ENCODE measurements around the gene BEND6.
"Not testable (repeated sequence)": the region's sequence is repeated elsewhere in the genome, so short reads cannot be mapped to it uniquely, and the experiment has no call there.

The BEND6 gene

GRCh38 chr6:57046332-57047256 lies 91.7 kb downstream of the BEND6 start, which contains the start of gene KIAA1586:
Gene KIAA1586 (plus strand): TSS chr6:57046693. CDS start chr6:57046756, 63 bp downstream.
- H3K4ac ChIP-seq (ENCODE audit: low read depth in 1 of 2, low read length in 2 of 2); H2AK5ac ChIP-seq (ENCODE audit: low read length, severe bottlenecking); H2BK15ac ChIP-seq (ENCODE audit: low read depth, poor library complexity, severe bottlenecking); H3K23ac ChIP-seq (ENCODE audit: low read length in 2 of 2); H4K91ac ChIP-seq (ENCODE audit: low read length); H3K4me1 ChIP-seq (ENCODE audit: control insufficient read depth, insufficient read depth, low read depth, low read length); H2BK5ac ChIP-seq (ENCODE audit: low read depth, low read length, poor library complexity, severe bottlenecking); H3K27me3 ChIP-seq (ENCODE audit: control insufficient read depth in 1 of 2, insufficient read depth in 1 of 2, low read length in 2 of 2); H3K9me3 ChIP-seq (ENCODE audit: control insufficient read depth, low read length); H2AFZ ChIP-seq (ENCODE audit: low read depth, low read length); H3K14ac ChIP-seq (ENCODE audit: low read length in 2 of 2); H2BK120ac ChIP-seq (ENCODE audit: low read depth, low read length); H4K8ac ChIP-seq (ENCODE audit: low read length); H3K18ac ChIP-seq (ENCODE audit: low read depth in 1 of 2, low read length in 2 of 2); H3K79me1 ChIP-seq (replicated peaks; ENCODE audit: low read length, poor library complexity, severe bottlenecking); H2BK12ac ChIP-seq (ENCODE audit: low read length in 2 of 2): not testable (repeated sequence)
- Histone ChIP-seq H3K4me2 (ENCODE audit: low read length, poor library complexity, severe bottlenecking) (peak within 1 kb of the TSS; percentile 79), H3K27ac (ENCODE audit: low read length, poor library complexity, severe bottlenecking) (peak within 1 kb of the TSS; percentile 35), H3K36me3 (ENCODE audit: control insufficient read depth in 1 of 2, insufficient read depth in 2 of 2, low read depth in 1 of 2, low read length in 2 of 2) (peaks cover 0 to 37% of the 10 kb centered on the region in 2 experiments), H3K9ac (ENCODE audit: low read length) (peak within 1 kb of the TSS; percentile 88), H3K4me3 (ENCODE audit: insufficient read depth in 1 of 2, low read depth in 1 of 2, low read length in 2 of 2) (peak within 1 kb of the TSS; percentile 67 to 78)
- peak; percentile 93 for DNase-seq
- 0% methylated on average over 32 of the region's 78 CpGs for WGBS

GRCh38 chr6:57047257-57047585 lies 92.3 kb downstream of the BEND6 start:
- H3K4ac ChIP-seq (ENCODE audit: low read depth in 1 of 2, low read length in 2 of 2); H2BK120ac ChIP-seq (ENCODE audit: low read depth, low read length); H4K8ac ChIP-seq (ENCODE audit: low read length); DNase-seq; H3K23ac ChIP-seq (ENCODE audit: low read length in 2 of 2); H3K79me1 ChIP-seq (replicated peaks; ENCODE audit: low read length, poor library complexity, severe bottlenecking); H2BK5ac ChIP-seq (ENCODE audit: low read depth, low read length, poor library complexity, severe bottlenecking); H3K9me3 ChIP-seq (ENCODE audit: control insufficient read depth, low read length); H3K9ac ChIP-seq (ENCODE audit: low read length); H4K91ac ChIP-seq (ENCODE audit: low read length); H3K14ac ChIP-seq (ENCODE audit: low read length in 2 of 2); H3K4me1 ChIP-seq (ENCODE audit: control insufficient read depth, insufficient read depth, low read depth, low read length); H2AFZ ChIP-seq (ENCODE audit: low read depth, low read length); H2AK5ac ChIP-seq (ENCODE audit: low read length, severe bottlenecking); H2BK15ac ChIP-seq (ENCODE audit: low read depth, poor library complexity, severe bottlenecking); H3K18ac ChIP-seq (ENCODE audit: low read depth in 1 of 2, low read length in 2 of 2); H3K27me3 ChIP-seq (ENCODE audit: control insufficient read depth in 1 of 2, insufficient read depth in 1 of 2, low read length in 2 of 2); H3K4me3 ChIP-seq (ENCODE audit: insufficient read depth in 1 of 2, low read depth in 1 of 2, low read length in 2 of 2); H2BK12ac ChIP-seq (ENCODE audit: low read length in 2 of 2); H3K4me2 ChIP-seq (ENCODE audit: low read length, poor library complexity, severe bottlenecking); H3K27ac ChIP-seq (ENCODE audit: low read length, poor library complexity, severe bottlenecking): not testable (repeated sequence)
- H3K36me3 ChIP-seq (ENCODE audit: control insufficient read depth in 1 of 2, insufficient read depth in 2 of 2, low read depth in 1 of 2, low read length in 2 of 2) = peaks cover 0 to 43% of the 10 kb centered on the region in 2 experiments
- no CpG with 5 or more reads among the region's 5 CpGs for WGBS

- peak overlapping the region; percentile 64 for H3K9ac ChIP-seq (ENCODE audit: low read length)
- WGBS = 68% methylated on average over 6 of the region's 6 CpGs
- not testable (repeated sequence) for H4K8ac ChIP-seq (ENCODE audit: low read length)
These were observed 93.0 kb downstream of the BEND6 start for GRCh38 chr6:57047859-57048258.

GRCh38 chr6:57048577-57048976 lies 93.7 kb downstream of the BEND6 start:
- no peak overlapping the region for H2BK120ac ChIP-seq (ENCODE audit: low read depth, low read length)
- 65% methylated on average over 5 of the region's 5 CpGs for WGBS
- H2BK12ac ChIP-seq (ENCODE audit: low read length in 2 of 2) = no peak overlapping the region
- no peak overlapping the region for H3K27ac ChIP-seq (ENCODE audit: low read length, poor library complexity, severe bottlenecking)
- H3K4me2 ChIP-seq (ENCODE audit: low read length, poor library complexity, severe bottlenecking) = no peak overlapping the region
- no peak overlapping the region for H3K23ac ChIP-seq (ENCODE audit: low read length in 2 of 2)
- peak; percentile 12 for DNase-seq
- peak overlapping the region in 1 of 2 experiments; percentile 74 for H3K4me3 ChIP-seq (ENCODE audit: insufficient read depth in 1 of 2, low read depth in 1 of 2, low read length in 2 of 2)
- no peak overlapping the region for H3K18ac ChIP-seq (ENCODE audit: low read depth in 1 of 2, low read length in 2 of 2)
- peaks cover 6% of the 10 kb centered on the region for H3K79me1 ChIP-seq (replicated peaks; ENCODE audit: low read length, poor library complexity, severe bottlenecking)
- H4K91ac ChIP-seq (ENCODE audit: low read length) = no peak overlapping the region
- no peak overlapping the region for H3K4ac ChIP-seq (ENCODE audit: low read depth in 1 of 2, low read length in 2 of 2)
- no peak overlapping the region for H3K14ac ChIP-seq (ENCODE audit: low read length in 2 of 2)
- no peak overlapping the region for H2BK5ac ChIP-seq (ENCODE audit: low read depth, low read length, poor library complexity, severe bottlenecking)
- no peak overlapping the region for H2AFZ ChIP-seq (ENCODE audit: low read depth, low read length)
- no peaks in the 10 kb centered on the region for H3K27me3 ChIP-seq (ENCODE audit: control insufficient read depth in 1 of 2, insufficient read depth in 1 of 2, low read length in 2 of 2)
- no peaks in the 10 kb centered on the region for H3K4me1 ChIP-seq (ENCODE audit: control insufficient read depth, insufficient read depth, low read depth, low read length)
- H3K36me3 ChIP-seq (ENCODE audit: control insufficient read depth in 1 of 2, insufficient read depth in 2 of 2, low read depth in 1 of 2, low read length in 2 of 2) = peaks cover 0 to 56% of the 10 kb centered on the region in 2 experiments
- H3K9ac ChIP-seq (ENCODE audit: low read length) = peak overlapping the region; percentile 64
- no peak overlapping the region for H2AK5ac ChIP-seq (ENCODE audit: low read length, severe bottlenecking)
- H4K8ac ChIP-seq (ENCODE audit: low read length) = no peak overlapping the region
- no peaks in the 10 kb centered on the region for H3K9me3 ChIP-seq (ENCODE audit: control insufficient read depth, low read length)
- no peak overlapping the region for H2BK15ac ChIP-seq (ENCODE audit: low read depth, poor library complexity, severe bottlenecking)

More at GRCh38 chr6:57047859-57048258, 93.0 kb downstream of the BEND6 start:
- not testable (repeated sequence) for H4K91ac ChIP-seq (ENCODE audit: low read length); H3K27ac ChIP-seq (ENCODE audit: low read length, poor library complexity, severe bottlenecking); H3K4me1 ChIP-seq (ENCODE audit: control insufficient read depth, insufficient read depth, low read depth, low read length); H3K79me1 ChIP-seq (replicated peaks; ENCODE audit: low read length, poor library complexity, severe bottlenecking); H2BK15ac ChIP-seq (ENCODE audit: low read depth, poor library complexity, severe bottlenecking); H2AK5ac ChIP-seq (ENCODE audit: low read length, severe bottlenecking); H3K23ac ChIP-seq (ENCODE audit: low read length in 2 of 2); H2AFZ ChIP-seq (ENCODE audit: low read depth, low read length); H2BK120ac ChIP-seq (ENCODE audit: low read depth, low read length); H2BK5ac ChIP-seq (ENCODE audit: low read depth, low read length, poor library complexity, severe bottlenecking); H3K4ac ChIP-seq (ENCODE audit: low read depth in 1 of 2, low read length in 2 of 2); H3K9me3 ChIP-seq (ENCODE audit: control insufficient read depth, low read length); H3K18ac ChIP-seq (ENCODE audit: low read depth in 1 of 2, low read length in 2 of 2); H2BK12ac ChIP-seq (ENCODE audit: low read length in 2 of 2); H3K27me3 ChIP-seq (ENCODE audit: control insufficient read depth in 1 of 2, insufficient read depth in 1 of 2, low read length in 2 of 2); H3K14ac ChIP-seq (ENCODE audit: low read length in 2 of 2)
- Histone ChIP-seq H3K4me2 (ENCODE audit: low read length, poor library complexity, severe bottlenecking) (peak overlapping the region; percentile 29), H3K4me3 (ENCODE audit: insufficient read depth in 1 of 2, low read depth in 1 of 2, low read length in 2 of 2) (peak overlapping the region in 1 of 2 experiments; percentile 74), H3K36me3 (ENCODE audit: control insufficient read depth in 1 of 2, insufficient read depth in 2 of 2, low read depth in 1 of 2, low read length in 2 of 2) (peaks cover 0 to 49% of the 10 kb centered on the region in 2 experiments)
- peak; percentile 6 for DNase-seq

Data from mesenchymal stem cell (in vitro differentiated cells and primary cell).